ENCODE measurements around the gene NCKAP5. TPM values are rescaled to one million over a fixed set of nuclear protein-coding genes. Genes with fewer than 3 reads are reported as not detected.

Gene NCKAP5
- total RNA-seq, 4 donors from 2014 or later: 0.55 to 6.6 (median 3.3) TPM; not detected in 1

DNA sequence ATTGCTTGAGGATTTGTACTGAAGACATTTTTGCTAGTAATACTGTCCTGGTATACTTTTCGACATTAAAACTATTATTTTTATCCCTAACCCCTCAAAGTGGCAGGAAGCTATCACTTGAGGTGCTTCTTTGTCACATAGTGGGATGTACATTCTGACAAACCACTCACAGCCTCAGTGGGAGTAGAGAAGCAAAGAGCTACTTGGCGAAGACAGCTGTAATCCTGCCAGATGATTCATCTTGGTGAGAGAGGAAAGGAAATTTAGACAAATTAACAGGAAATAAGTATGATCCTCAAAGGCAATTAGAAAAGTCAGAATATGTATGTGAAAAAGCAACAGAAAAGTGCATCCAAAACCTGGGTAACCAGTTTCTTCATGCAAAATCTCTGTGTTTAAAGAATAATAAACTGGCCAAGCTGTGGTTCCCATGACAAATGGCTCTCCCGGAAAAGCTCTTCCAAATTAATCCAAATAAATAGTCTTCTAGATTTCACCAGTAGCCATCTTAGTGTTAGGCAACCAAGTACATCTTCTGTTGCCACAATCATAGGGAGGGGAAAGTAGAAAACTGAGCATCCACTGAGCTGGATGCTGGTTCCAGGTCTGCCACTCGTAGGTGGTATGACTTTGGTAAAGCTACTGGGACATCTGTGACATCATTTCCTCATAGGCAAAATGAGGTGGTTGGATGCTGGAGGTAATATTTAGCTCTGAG lies 590.3 kb downstream of the NCKAP5 start:
- no peaks in the 10 kb centered on the region for H3K4me1 ChIP-seq
- DNase-seq: no peak
- no peak overlapping the region for H3K27ac ChIP-seq
- TF ChIP-seq, protein P1, sequence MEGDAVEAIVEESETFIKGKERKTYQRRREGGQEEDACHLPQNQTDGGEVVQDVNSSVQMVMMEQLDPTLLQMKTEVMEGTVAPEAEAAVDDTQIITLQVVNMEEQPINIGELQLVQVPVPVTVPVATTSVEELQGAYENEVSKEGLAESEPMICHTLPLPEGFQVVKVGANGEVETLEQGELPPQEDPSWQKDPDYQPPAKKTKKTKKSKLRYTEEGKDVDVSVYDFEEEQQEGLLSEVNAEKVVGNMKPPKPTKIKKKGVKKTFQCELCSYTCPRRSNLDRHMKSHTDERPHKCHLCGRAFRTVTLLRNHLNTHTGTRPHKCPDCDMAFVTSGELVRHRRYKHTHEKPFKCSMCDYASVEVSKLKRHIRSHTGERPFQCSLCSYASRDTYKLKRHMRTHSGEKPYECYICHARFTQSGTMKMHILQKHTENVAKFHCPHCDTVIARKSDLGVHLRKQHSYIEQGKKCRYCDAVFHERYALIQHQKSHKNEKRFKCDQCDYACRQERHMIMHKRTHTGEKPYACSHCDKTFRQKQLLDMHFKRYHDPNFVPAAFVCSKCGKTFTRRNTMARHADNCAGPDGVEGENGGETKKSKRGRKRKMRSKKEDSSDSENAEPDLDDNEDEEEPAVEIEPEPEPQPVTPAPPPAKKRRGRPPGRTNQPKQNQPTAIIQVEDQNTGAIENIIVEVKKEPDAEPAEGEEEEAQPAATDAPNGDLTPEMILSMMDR (IDR thresholded peaks at IDR 0.05): no peak
- TF ChIP-seq POLR2A (IDR thresholded peaks at IDR 0.05): no peak
- no peaks in the 10 kb centered on the region for H3K36me3 ChIP-seq
- H3K27me3 ChIP-seq: no peaks in the 10 kb centered on the region
- intact Hi-C loops (cut with DNase I; ENCODE audit: low total_unique reads): no loop called here
- no peaks in the 10 kb centered on the region for H3K9me3 ChIP-seq
- H3K4me3 ChIP-seq: no peak overlapping the region

DNA sequence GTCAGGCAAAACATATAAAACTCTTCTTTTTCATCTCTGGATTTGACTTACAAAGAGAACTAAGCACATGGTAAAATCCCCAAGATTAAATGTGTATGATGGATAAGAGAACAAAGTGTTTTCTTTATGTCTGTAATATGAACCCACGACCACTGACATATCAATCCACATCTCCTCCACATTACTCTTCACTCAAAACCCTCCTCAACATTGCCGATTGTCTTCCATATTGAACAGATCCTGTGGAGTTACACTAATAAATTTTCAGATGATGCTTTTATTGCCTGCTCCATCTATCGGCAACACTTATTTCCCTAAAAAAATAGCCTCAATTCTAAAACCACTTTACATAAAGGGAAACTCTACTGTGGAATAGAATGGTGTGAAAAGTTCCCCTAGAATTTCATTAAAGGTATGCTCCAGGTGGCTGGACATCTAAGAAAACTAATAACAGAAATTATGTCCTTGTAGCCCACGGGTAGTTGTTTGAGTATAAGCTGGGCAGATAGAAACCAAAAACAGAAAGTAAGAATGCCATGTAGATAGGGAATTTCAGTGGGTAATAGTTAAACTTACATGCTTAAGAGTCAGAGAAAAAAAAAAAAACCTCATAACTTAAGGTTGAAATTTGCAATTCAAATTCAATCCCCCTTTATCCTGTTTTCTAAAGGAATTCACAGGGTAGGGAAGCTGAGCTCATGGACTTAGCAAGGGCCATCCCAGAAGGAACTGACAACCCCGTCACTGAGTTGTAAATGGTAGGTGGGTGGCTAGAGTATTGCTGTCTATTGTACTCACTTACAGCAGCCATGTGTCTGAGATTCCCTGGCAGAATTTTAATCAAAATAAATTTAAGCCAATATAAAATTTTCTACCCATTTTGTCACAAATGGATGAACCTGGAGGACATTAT lies 592.8 kb downstream of the NCKAP5 start:
- no peak overlapping the region for H3K27ac ChIP-seq
- H3K4me3 ChIP-seq: no peak overlapping the region
- no peaks in the 10 kb centered on the region for H3K36me3 ChIP-seq
- TF ChIP-seq, protein P1 (IDR thresholded peaks at IDR 0.05): no peak
- no peak for TF ChIP-seq POLR2A (IDR thresholded peaks at IDR 0.05)
- intact Hi-C loops (cut with DNase I; ENCODE audit: low total_unique reads): no loop called here
- DNase-seq: no peak
- no peaks in the 10 kb centered on the region for H3K9me3 ChIP-seq
- no peaks in the 10 kb centered on the region for H3K27me3 ChIP-seq
- H3K4me1 ChIP-seq: no peaks in the 10 kb centered on the region

DNA sequence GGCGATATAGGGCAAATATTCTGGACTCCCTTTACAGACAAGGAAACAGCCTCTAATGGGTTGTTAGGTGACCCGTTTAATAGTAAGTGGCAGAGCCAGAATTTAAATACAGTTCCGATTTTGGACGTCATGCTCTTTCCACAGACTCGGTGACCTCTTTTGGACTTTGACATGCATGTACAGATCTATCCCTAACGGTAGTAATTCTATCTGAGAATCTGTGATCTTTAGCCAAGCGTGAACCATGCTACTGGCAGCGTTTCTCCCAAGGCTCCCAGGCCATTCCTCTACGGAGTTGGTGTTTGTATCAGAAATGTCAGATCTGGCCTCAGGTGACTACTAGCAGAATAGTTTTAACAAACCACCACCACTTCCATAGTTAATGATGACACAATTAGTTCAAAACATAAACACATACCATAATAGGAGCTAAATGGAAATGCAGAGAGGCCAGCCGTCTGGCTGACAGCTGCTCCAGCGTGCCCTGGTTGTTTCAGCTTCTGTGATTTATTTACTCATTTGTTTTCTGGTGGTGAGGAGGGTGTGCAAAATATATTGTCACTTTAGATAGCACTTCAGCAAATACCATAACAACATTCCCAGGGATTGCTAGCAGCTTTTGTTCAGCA lies 593.7 kb downstream of the NCKAP5 start:
- H3K27ac ChIP-seq: no peak overlapping the region
- no peaks in the 10 kb centered on the region for H3K27me3 ChIP-seq
- no peaks in the 10 kb centered on the region for H3K9me3 ChIP-seq
- H3K4me1 ChIP-seq: no peaks in the 10 kb centered on the region
- no peak for TF ChIP-seq POLR2A (IDR thresholded peaks at IDR 0.05)
- TF ChIP-seq, protein P1 (IDR thresholded peaks at IDR 0.05): no peak
- DNase-seq: no peak
- no peak overlapping the region for H3K4me3 ChIP-seq
- H3K36me3 ChIP-seq: no peaks in the 10 kb centered on the region
- intact Hi-C loops (cut with DNase I; ENCODE audit: low total_unique reads): no loop called here

DNA sequence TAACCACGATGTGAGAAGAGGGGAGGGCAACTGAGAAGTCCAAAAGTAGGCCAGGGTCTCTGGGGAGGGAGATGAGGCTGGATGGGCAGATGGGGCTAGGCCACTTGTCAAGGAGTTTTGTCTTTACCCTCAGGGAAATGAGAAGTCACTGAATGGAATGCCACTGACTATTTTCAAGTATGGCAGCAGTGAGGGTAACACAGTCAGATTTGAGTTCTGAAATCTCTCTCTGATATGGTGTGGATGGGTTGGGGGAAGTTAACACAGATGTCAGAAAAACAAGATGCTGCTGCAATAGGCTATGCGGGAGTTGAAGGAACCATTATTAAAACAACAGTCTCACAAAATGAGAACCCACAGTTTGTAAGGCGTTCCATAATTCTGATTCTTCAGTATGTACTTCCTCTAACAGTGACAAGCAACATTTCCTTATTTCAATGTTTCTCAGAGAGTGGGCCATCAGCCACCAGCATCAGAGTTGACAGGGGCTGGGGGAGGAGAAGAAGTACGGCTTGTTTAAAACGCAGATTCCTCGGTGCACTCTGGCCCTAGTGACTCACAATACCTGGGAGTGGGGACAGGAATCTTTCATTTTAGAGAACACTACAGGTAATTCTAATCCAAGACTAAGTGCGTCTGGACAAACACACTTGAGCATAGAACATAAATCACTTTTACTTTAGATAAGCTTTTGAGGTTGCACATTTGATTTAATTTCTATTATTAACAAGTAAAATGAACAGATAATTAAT lies 596.8 kb downstream of the NCKAP5 start:
- no peak for TF ChIP-seq POLR2A (IDR thresholded peaks at IDR 0.05)
- TF ChIP-seq, protein P1 (IDR thresholded peaks at IDR 0.05): no peak
- H3K27ac ChIP-seq: no peak overlapping the region
- H3K27me3 ChIP-seq: no peaks in the 10 kb centered on the region
- no peaks in the 10 kb centered on the region for H3K9me3 ChIP-seq
- H3K4me1 ChIP-seq: no peaks in the 10 kb centered on the region
- DNase-seq: no peak
- H3K36me3 ChIP-seq: no peaks in the 10 kb centered on the region
- no peak overlapping the region for H3K4me3 ChIP-seq
- intact Hi-C loops (cut with DNase I; ENCODE audit: low total_unique reads): no loop called here
